HepG2 (cell line): ENCODE data around the gene PTGIS. TPM values are rescaled to one million over a fixed set of nuclear protein-coding genes. Genes with fewer than 3 reads are reported as not detected.

ENCODE experiments used
- ATAC-seq: fragments of 200-7000 bp; cut with Tn5 transposase; 3 replicates; pipeline ENCODE4 v1.9.1; 2020; ENCODE audit warnings: mild to moderate bottlenecking, moderate library complexity
- BruUV-seq: library from RNA; stranded (reverse); fragments of 400-500 nt; replicated peaks from 2 replicates; lab custom pipeline; 2021; lab: Mats Ljungman, UMichigan
- CTCF ChIA-PET: fragments of 300-600 bp; formaldehyde crosslinking; extraction: SDS; loops from one replicate; lab custom pipeline; 2021; ENCODE audit warnings: low total read pairs, inconsistent platforms, low intra/inter-chr PET ratio; lab: Yijun Ruan, JAX
- POLR2A ChIA-PET: fragments of 350-600 bp; sonication (Branson Sonifier 250); formaldehyde crosslinking; loops from one replicate; lab custom pipeline; 2020; ENCODE audit warnings: antibody characterized with exemption, inconsistent platforms; lab: Yijun Ruan, JAX
- DNase-seq: peaks from one replicate; pipeline ENCODE4 v3.0.0-alpha.2; 2015; ENCODE audit warnings: low spot score
- FAIRE-seq: peaks from 3 replicates; lab custom pipeline; 2011; peaks lifted over from hg19 to GRCh38; lab: Jason Lieb, UNC
- H2AFZ ChIP-seq: one replicate; pipeline ENCODE4 v1.6.1; 2011; ENCODE audit warnings: low read length, inconsistent platforms
- H3K27ac ChIP-seq: fragments of 300-600 bp; 3 replicates; pipeline ENCODE4 v1.8.0; 2011; ENCODE audit warnings: mixed run types, mild to moderate bottlenecking, mixed read lengths, low read length, inconsistent platforms; ENCODE audit not compliant: insufficient read depth; ENCODE audit errors: extremely low read length
- H3K27me3 ChIP-seq, 2 experiments: fragments of 200-600 bp in 1 of 2; 2 replicates in 1 of 2; 3 replicates in 1 of 2; pipeline versions ENCODE4 v1.6.0 to v1.8.0; 2011; ENCODE audit warnings: low read length in 2 of 2, mild to moderate bottlenecking in 2 of 2, moderate library complexity in 2 of 2, inconsistent platforms in 1 of 2; ENCODE audit not compliant: insufficient read depth in 2 of 2, control insufficient read depth in 1 of 2
- H3K36me3 ChIP-seq, 2 experiments: fragments of 200-600 bp in 1 of 2; replicated peaks in 1 of 2; 2 replicates in 1 of 2; 3 replicates in 1 of 2; pipeline versions ENCODE4 v1.5.1 to v1.8.0; 2011; ENCODE audit warnings: low read length in 2 of 2, inconsistent platforms in 1 of 2; ENCODE audit not compliant: insufficient read depth in 2 of 2, control insufficient read depth in 1 of 2
- H3K4me1 ChIP-seq: 2 replicates; pipeline ENCODE4 v1.5.1; 2012; ENCODE audit warnings: low read length, inconsistent platforms; ENCODE audit not compliant: insufficient read depth
- H3K4me2 ChIP-seq: 2 replicates; pipeline ENCODE4 v1.6.0; 2011; ENCODE audit warnings: low read depth, low read length, inconsistent platforms
- H3K4me3 ChIP-seq, 3 experiments: fragments of 200-600 bp in 1 of 3; sonication (generic), shearing (Covaris generic) in 1 of 3; replicated peaks in 1 of 3; 2 replicates each; pipeline ENCODE4 v1.5.1; 2011 to 2016; ENCODE audit warnings: low read length in 3 of 3, inconsistent platforms in 2 of 3, low read depth in 2 of 3, mild to moderate bottlenecking in 2 of 3, control low read depth in 1 of 3, mixed read lengths in 1 of 3; ENCODE audit not compliant: insufficient read depth in 1 of 3
- H3K79me2 ChIP-seq: one replicate; pipeline ENCODE4 v1.6.1; 2011; ENCODE audit warnings: low read length, inconsistent platforms; ENCODE audit not compliant: insufficient read depth
- H3K9ac ChIP-seq: 2 replicates; pipeline ENCODE4 v1.6.0; 2011; ENCODE audit warnings: mild to moderate bottlenecking, low read depth, low read length, inconsistent platforms; ENCODE audit not compliant: insufficient read depth
- H3K9me3 ChIP-seq: 2 replicates; pipeline ENCODE4 v1.5.1; 2012; ENCODE audit warnings: mild to moderate bottlenecking, low read length
- H4K20me1 ChIP-seq: 2 replicates; pipeline ENCODE4 v1.6.0; 2011; ENCODE audit warnings: inconsistent platforms, mild to moderate bottlenecking, low read length, moderate library complexity; ENCODE audit not compliant: insufficient read depth
- ATM ChIP-seq: fragments of 450-650 bp; IDR thresholded peaks from 2 replicates; pipeline ENCODE4 v1.7.1; 2017; ENCODE audit warnings: mild to moderate bottlenecking, borderline replicate concordance
- EEA1 ChIP-seq: sonication (generic); formaldehyde crosslinking; IDR thresholded peaks from 2 replicates; pipeline ENCODE4 v1.5.1; 2020; ENCODE audit warnings: mild to moderate bottlenecking, missing genetic modification reagents, borderline replicate concordance
- LCORL ChIP-seq, 2 experiments: fragments of 450-650 bp in 1 of 2; sonication (generic) in 1 of 2; formaldehyde crosslinking in 1 of 2; IDR thresholded peaks; 2 replicates each; pipeline versions ENCODE4 v1.5.0 to v1.6.1; 2017 to 2020; ENCODE audit warnings: antibody characterized with exemption in 1 of 2, missing genetic modification reagents in 1 of 2
- MEF2D ChIP-seq: sonication (generic); formaldehyde crosslinking; IDR thresholded peaks from 2 replicates; pipeline ENCODE4 v1.5.1; 2020; ENCODE audit warnings: mild to moderate bottlenecking, missing genetic modification reagents
- NFE2 ChIP-seq: sonication (generic); formaldehyde crosslinking; IDR thresholded peaks from 2 replicates; pipeline ENCODE4 v1.4.0; 2020; ENCODE audit warnings: missing genetic modification reagents
- NR3C1 ChIP-seq: sonication (generic); formaldehyde crosslinking; IDR thresholded peaks from 2 replicates; pipeline ENCODE4 v1.4.0; 2020; ENCODE audit warnings: missing genetic modification reagents
- ZNF33B ChIP-seq: sonication (generic); formaldehyde crosslinking; IDR thresholded peaks from 2 replicates; pipeline ENCODE4 v1.5.1; 2020; ENCODE audit warnings: mild to moderate bottlenecking, missing genetic modification reagents
- ZNF644 ChIP-seq: IDR thresholded peaks from 2 replicates; pipeline ENCODE4 v1.6.1; 2016; ENCODE audit warnings: low read depth
- WGBS: methylation state at CpG from one replicate; pipeline ENCODE4 v1.1.6; 2017; ENCODE audit warnings: low lambda C conversion rate; 5-methylcytosine and 5-hydroxymethylcytosine counted together
- in situ Hi-C: cut with HindIII; loops from 2 replicates; pipeline ENCODE4 v1.10.0; 2017; ENCODE audit warnings: low pct_unique_long_range_greater_than_20kb; ENCODE audit not compliant: extremely low pct_ligation_motif_present
- intact Hi-C: fragments of 100-400 bp; cut with micrococcal nuclease; formaldehyde crosslinking; loops from one replicate; pipeline ENCODE4 v1.10.0; 2022; ENCODE audit not compliant: unreplicated experiment
- polyA plus RNA-seq, 8 experiments: library from polyadenylated mRNA; depleted of rRNA in 3 of 8; stranded (reverse) in 7 of 8; unstranded in 1 of 8; fragments of >200 nt; fragmentation: Illumina TruSeq in 4 of 8; extraction: Trizol in 4 of 8; gene quantifications; 2 replicates each; pipeline versions ENCODE4 v1.2.1 to v1.2.3, GENCODE V29; 2011 to 2016; ENCODE audit warnings: low read depth in 4 of 8, missing spikeins in 1 of 8, mixed read lengths in 1 of 8; ENCODE audit not compliant: insufficient read depth in 1 of 8
- total RNA-seq, 5 experiments: library from RNA; depleted of rRNA; stranded (reverse); fragments of >200 nt; fragmentation: Illumina TruSeq; extraction: Trizol; gene quantifications; 2 replicates each; pipeline ENCODE4 v1.2.3, GENCODE V29; 2016; ENCODE audit warnings: low read depth in 1 of 5
- TF ChIP-seq, protein P1 (sequence below): sonication (generic); formaldehyde crosslinking; IDR thresholded peaks from 2 replicates; pipeline ENCODE4 v1.5.0; 2020; ENCODE audit warnings: missing genetic modification reagents, mild to moderate bottlenecking, borderline replicate concordance
- TF ChIP-seq, protein P2 (sequence below): sonication (generic); formaldehyde crosslinking; IDR thresholded peaks from 2 replicates; pipeline ENCODE4 v1.5.1; 2020; ENCODE audit warnings: mild to moderate bottlenecking, missing genetic modification reagents, moderate library complexity
- TF ChIP-seq, protein P3 (sequence below), 2 experiments: sonication (generic) in 1 of 2; formaldehyde crosslinking in 1 of 2; IDR thresholded peaks; 2 replicates each; pipeline versions ENCODE4 v1.5.1 to v1.6.1; 2011 to 2020; ENCODE audit warnings: borderline replicate concordance in 1 of 2, low read depth in 1 of 2, low read length in 1 of 2, mild to moderate bottlenecking in 1 of 2, missing genetic modification reagents in 1 of 2, moderate library complexity in 1 of 2

The PTGIS gene
- total and polyA plus RNA-seq, 2 of the 13 experiments (the other 11 are each of a cell fraction or from before 2014, with no cell fraction given) = not detected

DNA sequence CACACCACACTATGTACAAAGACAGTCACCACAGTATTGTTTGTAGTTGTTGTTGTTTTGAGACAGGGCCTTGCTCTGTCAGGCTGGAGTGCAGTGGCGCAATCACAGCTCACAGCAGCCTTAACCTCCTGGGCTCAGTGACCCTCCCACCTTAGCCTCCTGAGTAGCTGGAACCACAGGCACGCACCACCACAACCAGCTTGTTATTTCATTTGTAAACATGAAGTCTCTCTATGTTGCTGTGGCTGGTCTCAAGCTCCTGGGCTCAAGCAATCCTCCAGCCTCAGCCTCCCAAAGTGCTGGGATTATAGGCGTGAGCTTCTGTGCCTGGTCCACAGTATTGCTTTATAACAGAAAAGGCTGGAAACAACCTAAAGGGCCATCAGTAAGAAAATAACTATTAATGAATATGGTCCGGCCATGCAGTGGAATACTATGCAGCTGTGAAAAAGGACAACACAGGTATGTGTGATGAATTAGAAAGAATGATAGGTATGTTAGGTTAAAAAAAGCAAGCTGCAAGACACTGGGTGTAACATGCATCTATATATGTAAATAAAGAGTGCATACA is 30.0 kb upstream of the PTGIS start (continued):
- no peak; the same call in 1 of the 2 replicates for TF ChIP-seq EEA1
- no peak for TF ChIP-seq NR3C1 (CRISPR knock-in tag)

DNA sequence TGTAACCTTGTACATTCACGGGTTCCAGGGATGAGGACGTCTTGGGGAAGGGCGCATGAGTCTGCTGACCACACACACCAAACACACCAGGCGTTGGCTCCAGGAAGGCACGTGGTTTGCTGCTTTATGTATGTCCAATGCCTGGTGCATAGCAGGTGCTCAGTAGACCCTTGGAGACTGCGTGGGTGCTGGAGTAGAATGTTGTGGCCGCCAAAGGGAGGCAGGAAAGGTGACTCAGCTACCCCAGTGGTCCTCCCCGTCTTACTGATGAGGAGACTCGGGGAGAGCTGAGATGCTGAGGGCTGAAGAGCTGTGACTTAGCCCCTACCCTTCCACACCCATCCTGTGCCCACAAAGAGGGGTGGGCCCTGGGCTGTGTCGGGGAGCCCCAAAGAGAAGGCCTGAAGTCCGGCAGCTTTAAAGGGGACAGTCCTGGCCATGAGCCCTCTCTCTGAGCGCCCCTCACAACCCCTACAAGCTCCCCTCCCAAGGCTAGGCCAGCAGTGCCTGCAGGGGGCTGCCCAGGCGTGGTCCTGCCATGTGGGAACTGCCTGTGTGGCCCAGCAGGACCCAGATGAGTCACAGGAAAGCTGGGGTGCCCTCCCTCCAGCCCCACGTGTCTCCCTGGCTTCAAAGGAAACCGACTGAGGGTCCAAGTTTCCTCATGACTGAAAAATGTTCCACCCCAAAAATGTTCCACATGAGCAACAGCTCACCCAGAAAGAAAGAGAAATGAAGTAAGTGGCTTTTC is 28.0 kb upstream of the PTGIS start:
- Histone ChIP-seq H3K9me3 (no peaks in the 10 kb centered on the region), H4K20me1 (no peaks in the 10 kb centered on the region), H3K36me3 (no peaks in the 10 kb centered on the region), H3K4me2 (peak overlapping the region; percentile 41), H3K27ac (no peak overlapping the region), H3K79me2 (no peaks in the 10 kb centered on the region), H3K9ac (no peak overlapping the region), H3K4me3 (no peak overlapping the region), H3K4me1 (peaks cover 70% of the 10 kb centered on the region), H2AFZ (peak overlapping the region; percentile 37), H3K27me3 (no peaks in the 10 kb centered on the region; a peak in 2 of 5 replicates)
- ChIA-PET CTCF (no interaction called here), POLR2A (interaction anchor here (5.9 kb wide), 1 partner anchor 12 kb away, joined by 59 read pairs; no protein-coding TSS in a partner anchor)
- no TSS peak for BruUV-seq
- in situ Hi-C loops = no loop called here
- intact Hi-C loops = no loop called here
- no peak for DNase-seq
- WGBS = 38% methylated on average over 14 of the region's 15 CpGs
- 0 out of 3 replicates have a peak, but pooled peaks have one; percentile 4 for ATAC-seq
- no peak for FAIRE-seq
- TF ChIP-seq, protein P1, sequence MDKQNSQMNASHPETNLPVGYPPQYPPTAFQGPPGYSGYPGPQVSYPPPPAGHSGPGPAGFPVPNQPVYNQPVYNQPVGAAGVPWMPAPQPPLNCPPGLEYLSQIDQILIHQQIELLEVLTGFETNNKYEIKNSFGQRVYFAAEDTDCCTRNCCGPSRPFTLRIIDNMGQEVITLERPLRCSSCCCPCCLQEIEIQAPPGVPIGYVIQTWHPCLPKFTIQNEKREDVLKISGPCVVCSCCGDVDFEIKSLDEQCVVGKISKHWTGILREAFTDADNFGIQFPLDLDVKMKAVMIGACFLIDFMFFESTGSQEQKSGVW (CRISPR knock-in tag) = no peak
- TF ChIP-seq ZNF644 (CRISPR knock-in tag) (0 out of 2 replicates have a peak, but pooled peaks have one; percentile 6), MEF2D (no peak), NFE2 (CRISPR knock-in tag) (0 out of 2 replicates have a peak, but pooled peaks have one; percentile 14), LCORL (IDR thresholded peaks at IDR 0.05) (no peak), LCORL (CRISPR knock-in tag; IDR thresholded peaks at IDR 0.05) (peak; percentile 33; the same call in 1 of the 2 replicates), ZNF33B (CRISPR knock-in tag) (peak; percentile 11; the same call in 1 of the 2 replicates), ATM (no peak)
- TF ChIP-seq, protein P2, sequence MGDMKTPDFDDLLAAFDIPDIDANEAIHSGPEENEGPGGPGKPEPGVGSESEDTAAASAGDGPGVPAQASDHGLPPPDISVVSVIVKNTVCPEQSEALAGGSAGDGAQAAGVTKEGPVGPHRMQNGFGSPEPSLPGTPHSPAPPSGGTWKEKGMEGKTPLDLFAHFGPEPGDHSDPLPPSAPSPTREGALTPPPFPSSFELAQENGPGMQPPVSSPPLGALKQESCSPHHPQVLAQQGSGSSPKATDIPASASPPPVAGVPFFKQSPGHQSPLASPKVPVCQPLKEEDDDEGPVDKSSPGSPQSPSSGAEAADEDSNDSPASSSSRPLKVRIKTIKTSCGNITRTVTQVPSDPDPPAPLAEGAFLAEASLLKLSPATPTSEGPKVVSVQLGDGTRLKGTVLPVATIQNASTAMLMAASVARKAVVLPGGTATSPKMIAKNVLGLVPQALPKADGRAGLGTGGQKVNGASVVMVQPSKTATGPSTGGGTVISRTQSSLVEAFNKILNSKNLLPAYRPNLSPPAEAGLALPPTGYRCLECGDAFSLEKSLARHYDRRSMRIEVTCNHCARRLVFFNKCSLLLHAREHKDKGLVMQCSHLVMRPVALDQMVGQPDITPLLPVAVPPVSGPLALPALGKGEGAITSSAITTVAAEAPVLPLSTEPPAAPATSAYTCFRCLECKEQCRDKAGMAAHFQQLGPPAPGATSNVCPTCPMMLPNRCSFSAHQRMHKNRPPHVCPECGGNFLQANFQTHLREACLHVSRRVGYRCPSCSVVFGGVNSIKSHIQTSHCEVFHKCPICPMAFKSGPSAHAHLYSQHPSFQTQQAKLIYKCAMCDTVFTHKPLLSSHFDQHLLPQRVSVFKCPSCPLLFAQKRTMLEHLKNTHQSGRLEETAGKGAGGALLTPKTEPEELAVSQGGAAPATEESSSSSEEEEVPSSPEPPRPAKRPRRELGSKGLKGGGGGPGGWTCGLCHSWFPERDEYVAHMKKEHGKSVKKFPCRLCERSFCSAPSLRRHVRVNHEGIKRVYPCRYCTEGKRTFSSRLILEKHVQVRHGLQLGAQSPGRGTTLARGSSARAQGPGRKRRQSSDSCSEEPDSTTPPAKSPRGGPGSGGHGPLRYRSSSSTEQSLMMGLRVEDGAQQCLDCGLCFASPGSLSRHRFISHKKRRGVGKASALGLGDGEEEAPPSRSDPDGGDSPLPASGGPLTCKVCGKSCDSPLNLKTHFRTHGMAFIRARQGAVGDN = peak; percentile 73
- TF ChIP-seq, protein P3, sequence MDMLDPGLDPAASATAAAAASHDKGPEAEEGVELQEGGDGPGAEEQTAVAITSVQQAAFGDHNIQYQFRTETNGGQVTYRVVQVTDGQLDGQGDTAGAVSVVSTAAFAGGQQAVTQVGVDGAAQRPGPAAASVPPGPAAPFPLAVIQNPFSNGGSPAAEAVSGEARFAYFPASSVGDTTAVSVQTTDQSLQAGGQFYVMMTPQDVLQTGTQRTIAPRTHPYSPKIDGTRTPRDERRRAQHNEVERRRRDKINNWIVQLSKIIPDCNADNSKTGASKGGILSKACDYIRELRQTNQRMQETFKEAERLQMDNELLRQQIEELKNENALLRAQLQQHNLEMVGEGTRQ (IDR thresholded peaks at IDR 0.05; ENCODE audit: low read depth, low read length) = 0 out of 2 replicates have a peak, but pooled peaks have one; percentile 8
- TF ChIP-seq, protein P3 (CRISPR knock-in tag; IDR thresholded peaks at IDR 0.05; ENCODE audit: borderline replicate concordance) = peak; percentile 44; the same call in 1 of the 2 replicates
